ENCODE measurements around the gene JOSD2.

JOSD2 gene

DNA sequence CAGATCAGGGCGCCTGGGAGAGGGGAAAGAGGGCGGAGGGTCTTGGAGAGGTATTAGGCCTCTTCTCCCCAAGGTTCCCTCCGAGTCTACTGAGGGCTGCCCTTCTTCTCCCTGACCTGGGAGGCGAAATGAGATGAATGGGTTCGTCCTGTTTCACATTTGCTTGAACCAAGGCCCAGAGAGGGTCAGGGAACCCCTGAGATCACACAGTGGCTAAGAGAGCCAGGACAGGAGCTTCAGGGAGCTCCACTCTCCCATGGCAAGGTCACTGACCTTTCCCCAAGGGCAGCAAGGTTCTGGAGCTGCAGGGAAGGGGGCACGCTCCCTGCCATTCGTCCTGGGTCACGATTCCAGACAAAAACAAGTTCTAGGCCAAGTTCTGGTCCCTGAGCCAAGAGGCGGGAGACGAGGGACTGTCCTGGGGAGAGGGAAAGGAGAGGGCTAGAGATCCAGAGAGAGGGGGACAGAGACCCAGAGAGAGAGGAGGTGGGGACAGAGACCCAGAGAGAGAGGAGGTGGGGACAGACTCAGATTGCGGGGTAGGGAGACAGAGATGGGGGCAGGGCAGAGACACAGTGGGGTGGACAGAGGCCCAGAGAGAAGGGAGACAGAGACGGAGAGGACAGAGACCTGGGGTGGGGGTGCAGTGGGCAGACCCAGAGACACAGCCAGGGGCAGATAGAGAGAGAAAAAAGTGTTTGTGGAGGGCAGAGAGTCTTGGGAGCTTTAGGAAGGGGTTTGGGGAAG, 2.2 kb upstream of the JOSD2 start:
- DNase-seq: no peak

DNA sequence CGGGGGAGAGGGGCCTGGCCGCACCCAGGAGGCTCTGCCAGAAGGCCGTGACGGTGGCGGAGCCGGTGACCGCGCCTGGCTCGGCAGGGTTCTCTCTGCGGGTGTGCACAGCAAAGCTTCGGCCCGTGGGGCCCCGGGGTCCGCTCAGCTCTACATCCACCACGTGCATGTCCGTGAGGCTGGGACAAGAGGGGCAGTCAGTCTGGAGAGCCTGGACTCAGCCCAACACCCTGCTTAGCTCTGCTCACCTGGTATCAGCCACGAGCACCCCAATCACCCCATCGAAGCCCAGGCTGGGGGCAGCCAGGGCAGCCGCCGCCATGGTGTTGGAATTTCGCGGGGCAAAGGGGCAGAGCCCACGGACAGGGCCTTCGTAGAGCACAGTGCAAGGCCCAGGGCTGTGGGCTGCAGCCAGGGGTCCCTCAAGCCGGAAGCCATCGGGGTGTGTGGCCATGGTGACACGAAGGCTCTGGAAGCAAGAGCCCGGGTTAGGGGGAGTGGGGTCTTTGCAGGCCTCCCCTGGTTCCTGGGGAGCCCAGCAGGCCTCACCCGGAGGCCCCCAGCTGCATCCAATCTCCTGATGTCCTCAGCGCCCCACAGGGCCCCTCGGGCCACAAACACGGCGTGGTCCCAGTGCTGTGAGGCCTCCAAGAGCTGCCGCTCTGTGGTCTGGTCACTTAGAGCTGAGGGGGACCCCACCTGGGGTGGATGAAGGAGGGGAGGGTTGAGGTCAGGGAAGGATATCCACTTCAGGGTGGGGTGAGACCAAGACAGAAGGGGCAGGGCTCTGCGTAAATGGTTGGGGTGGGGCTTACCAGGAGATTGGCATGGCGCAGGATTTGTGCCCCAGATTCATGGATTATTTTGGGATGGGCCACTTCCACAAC, 1.4 kb upstream of the JOSD2 start:
- DNase-seq: no peak

DNA sequence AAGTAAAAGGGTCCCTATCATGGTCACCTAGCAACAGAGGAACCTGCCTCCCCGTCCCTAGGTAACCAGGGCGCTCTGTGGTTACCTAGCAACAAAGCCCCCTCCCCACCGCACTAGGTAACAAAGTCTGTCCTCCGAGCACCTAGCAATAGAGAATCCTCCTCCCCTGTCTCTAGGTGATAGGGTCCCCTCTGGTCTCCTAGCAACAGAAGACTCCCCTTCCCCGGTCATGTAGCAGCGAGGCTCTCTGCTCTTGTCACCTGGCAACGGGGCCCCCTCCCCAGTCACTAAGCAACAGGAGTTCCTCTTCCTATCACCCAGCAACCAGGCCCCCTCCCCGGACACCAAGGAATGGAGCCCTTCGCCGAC, 307 bp downstream of the JOSD2 start:
- no peak for DNase-seq

DNA sequence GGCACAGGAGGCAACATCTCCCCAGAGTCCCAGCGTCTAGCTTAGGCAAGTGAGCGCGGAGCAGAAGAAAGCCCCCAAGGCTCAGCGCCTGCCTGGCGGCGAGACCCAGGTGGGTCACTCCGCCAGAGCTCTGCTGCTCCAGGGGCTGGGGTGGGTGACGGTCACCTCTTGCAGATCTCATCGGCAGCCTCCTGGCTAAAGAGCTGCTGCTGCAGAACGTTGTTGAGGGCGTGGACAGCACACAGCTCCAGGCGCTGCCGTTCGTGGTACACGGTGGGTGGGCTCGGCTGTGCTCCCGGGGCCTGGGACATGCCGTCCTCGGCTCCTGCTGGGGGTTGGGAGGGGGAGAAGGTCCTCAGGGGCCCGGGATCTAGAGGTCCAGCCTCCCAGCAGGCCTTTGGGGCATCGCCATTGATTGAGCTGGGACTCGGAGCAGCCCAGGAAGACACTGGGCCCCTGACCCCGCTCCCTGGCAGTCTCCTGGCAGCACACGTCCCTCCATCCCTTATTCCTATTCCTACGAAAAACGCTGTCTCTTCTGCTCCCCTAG, 795 bp downstream of the JOSD2 start:
- DNase-seq: no peak

DNA sequence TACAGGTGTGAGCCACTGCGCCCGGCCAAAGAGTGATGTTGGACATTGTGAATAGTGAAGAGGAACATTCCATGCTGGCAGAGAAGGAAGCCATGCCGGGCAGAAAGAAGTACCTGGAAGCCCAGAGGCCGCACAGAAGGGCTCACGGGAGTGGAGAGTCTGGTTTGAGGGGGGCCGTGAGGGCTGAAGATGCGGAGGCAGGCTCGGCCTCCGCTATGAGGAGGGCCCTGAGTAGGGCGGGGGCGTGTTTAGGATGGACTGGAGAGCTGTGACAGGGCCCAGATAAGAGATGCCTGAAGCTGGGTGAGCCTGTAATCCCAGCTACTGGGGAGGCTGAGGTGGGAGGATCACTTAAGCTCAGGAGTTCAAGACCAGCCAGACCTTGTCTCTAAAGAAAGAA, 1.6 kb downstream of the JOSD2 start:
- no peak for DNase-seq

DNA sequence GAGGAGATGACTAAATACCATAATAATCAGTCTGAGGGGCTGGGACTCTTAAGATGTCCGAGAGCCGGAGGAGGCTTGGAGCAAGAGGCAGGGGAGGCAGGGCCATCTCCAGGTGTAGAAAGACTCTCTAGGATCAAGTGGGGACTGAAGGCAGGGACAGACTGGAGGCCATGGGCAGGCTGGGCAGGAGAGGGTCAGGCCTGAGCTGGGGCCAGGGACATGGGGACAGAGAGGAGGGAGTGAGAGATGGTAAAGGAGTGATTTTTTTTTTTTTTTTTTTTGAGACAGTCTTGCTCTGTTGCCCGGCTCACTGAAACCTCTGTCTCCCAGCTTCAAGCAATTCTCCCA, 2.2 kb downstream of the JOSD2 start:
- DNase-seq: no peak

DNA sequence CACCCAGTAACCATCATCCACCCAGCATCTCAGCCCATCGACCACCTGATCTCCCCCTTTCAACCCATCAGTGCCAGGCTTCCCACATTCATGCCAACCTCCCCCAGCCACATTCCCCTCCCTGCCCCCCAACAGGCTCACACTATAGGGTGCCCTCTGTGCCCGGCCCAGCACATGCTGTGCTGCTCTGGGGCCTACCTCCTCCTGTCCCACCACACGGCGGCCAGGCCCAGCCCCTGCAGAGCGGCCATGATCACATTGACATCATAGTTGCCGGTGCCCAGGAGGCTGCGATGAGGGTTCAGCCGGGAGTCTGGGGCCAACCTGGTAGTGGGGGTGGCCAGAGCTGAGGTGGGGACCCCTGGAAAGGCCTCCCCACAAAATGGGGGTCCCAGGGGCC, 3.6 kb downstream of the JOSD2 start:
- DNase-seq: no peak

DNA sequence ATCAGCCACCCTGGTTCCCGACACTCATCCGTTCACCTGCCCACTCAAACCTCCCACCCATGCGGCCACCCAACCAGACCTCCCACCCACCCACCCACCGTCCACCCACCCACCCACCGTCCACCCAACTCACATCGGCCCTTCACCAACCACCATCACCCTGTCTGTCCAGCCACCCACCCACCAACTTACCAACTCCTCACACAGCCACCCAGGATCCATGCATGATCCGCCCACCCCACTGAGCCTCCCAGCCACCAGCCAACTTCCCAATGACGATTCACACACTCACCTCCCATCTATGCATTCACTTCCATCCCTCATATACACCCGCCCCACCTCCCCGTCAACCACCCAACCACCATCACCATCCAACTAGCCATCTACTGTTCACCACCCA, 4.3 kb downstream of the JOSD2 start:
- DNase-seq: no peak

DNA sequence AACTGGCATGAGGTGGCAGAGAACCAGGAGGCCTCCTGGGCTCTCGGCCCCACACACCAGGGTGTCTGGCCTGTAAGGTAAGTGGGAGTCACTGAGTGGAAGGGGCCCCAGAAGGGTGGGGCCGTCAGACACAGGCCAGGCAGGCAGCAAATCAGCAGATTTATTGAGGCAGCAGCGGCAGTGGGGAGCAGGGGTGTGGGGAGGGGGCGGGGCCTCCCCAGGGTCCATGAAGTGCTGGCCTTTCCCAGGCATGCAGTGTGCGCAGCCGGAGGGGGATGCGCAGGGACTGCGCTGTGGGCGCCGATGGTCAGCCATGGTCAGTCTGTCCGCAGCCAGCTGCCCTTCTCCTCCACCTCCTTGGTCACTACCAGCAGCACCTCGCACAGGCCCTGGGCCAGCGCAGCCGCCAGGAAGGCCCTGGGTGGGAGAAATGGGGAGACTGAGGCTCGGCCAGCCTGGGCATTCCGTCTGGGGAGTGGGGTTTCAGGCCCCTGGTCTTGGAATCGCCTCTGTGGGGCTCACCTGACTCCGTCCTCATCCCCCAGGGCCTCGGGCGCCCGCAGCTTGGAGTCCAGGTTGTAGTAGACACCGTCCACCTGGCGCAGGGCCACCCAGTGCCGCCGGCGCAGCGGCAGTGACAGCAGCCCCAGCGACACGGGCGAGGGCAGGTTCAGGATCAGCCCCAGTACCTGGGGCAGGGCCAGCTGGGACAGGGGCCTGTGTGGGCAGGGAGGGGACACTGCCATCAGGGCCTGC, 5.0 kb downstream of the JOSD2 start:
- no peak for DNase-seq

DNA sequence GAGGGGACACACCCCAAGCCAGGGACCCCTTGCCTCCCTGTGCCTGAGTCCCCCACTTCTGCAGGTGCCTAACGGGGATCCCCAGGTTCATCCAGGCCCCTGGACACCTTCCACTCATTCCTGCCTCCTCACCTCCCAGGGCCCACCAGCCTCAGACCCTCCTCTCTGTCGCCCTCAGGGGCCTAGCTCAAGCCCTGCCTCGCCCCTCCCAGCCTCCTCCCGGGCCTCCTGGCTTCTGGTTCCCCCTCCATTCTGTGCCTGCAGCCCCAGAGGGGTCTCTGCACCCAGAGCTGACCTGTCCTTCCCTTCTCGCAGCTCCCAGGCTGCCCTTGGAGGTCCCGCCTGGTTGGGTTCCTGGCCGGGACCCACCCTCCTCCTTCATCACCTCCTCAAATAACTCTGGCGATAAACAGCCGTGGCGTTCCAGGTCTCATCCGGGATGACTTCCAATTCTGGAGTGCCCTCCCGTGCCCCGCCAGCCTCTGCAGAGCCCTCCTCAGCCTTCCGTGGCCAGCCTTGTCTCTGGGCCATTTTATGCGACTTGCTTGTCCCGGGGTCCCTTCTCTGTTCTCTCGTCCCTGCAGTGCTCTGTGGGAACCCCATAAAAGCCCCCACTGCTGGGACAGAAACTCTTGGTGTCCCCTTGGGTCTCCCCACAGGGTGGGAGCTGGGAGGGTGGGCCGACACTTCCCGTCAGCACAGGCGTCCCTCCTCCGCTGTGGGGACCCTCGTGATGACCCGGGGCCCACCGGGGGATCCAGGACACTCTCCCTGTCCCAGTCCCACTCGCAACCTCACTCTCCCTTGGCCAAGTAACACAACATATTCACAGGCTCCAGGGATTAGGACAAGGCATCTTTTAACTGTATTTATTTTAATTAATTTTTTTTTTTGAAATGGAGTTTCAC, 9.2 kb downstream of the JOSD2 start:
- no peak for DNase-seq

DNA sequence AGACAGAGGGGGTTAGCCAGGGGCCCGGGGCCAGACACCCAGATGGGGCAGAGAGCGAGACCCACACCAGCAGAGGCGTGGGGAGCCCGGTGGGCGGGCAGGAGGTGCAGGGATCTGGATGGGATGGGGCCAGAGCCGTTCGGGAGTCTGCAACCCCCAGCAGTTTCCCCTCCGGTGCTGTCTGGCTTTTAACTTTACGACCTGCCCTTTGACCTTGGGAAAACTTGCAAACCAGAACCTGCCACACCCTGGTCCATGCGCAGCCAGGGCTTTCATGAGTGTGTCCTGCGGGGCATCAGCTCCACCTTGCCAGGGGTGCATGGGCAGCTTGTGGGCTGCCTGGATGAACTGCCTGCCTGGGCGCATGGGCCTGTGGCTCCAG, 9.8 kb downstream of the JOSD2 start:
- no peak for DNase-seq

DNA sequence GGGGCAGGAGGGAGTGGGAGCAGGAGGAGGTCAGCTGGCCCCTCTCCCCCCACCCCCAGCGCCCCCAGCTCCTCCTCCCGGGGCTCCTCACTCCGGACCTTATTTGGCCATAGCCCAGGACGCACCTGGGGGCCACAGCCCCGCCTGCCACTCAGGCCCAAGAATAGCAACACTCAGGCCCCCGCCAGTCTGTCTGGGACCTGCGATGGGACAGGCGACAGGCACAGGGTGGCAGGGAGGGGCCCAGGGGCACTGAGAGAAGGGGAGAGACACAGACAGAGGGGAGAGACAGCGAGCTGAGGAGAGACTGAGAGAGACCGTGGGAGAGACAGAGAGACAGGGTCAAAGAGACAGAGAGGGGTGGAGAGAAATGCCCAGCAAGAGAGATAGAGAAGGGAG, 10.2 kb downstream of the JOSD2 start:
- DNase-seq: no peak

DNA sequence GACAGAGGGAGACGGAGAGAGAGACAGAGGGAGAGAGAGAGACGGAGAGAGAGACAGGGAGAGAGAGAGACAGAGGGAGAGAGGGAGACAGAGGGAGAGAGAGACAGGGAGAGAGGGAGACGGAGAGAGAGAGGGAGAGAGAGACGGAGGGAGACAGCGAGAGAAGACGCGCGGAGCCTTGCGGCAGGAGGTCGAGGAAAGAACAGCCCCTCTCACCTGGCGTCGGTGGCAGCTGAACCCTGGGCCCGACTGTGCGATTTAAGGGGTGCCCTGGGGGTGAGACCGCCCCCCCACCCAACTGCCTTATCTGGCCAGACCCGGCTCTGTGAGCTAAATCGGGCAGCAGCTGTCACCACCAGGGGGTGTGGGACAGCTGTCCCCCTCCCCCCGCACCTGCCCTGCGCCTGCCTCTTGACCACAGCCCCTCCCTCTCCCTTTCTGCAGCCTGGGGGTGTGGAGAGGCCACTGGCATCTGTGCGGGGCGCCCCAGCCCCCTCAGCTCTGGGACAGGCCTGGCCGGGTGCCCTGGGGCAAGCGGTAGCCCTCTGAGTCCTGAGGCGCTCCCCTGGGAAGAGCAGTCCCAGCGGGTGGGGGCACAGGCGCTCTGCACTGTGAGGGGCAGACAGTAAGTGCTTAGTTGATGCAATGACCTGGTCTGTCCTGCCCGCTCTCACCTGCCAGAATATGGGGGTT, 10.8 kb downstream of the JOSD2 start:
- DNase-seq: no peak

DNA sequence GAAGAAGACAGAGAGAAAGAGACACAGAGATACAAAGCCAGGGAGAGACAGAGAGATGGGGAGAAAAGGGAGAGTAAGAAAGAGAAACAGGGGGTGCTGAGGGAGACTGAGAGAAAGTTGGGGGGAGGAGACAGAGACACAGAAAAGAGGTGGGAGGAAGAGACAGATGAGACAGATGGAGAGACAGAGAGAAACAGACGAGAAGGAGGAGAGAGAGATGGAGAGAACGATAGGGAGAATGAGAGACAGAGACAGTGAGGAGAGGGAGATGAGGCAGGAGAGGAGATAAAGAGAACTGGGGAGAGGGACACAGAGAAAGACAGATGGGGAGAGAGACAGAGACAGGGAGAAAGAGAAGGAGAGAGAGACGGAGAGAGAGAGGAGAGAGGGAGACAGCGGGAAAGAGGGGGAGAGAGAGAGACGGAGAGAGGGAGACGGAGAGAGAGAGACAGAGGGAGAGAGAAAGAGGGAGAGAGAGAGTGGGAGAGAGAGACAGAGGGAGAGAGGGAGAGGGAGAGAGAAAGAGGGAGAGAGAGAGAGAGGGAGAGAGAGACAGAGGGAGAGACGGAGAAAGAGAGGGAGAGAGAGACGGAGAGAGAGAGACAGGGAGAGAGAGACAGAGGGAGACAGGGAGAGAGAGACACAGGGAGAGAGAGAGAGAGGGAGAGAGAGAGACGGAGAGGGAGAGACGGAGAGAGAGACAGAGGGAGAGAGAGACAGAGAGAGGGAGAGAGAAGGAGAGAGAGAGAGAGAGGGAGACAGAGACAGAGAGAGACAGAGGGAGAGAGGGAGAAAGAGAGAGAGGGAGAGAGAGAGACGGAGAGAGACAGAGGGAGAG, 12.6 kb downstream of the JOSD2 start:
- DNase-seq: no peak

DNA sequence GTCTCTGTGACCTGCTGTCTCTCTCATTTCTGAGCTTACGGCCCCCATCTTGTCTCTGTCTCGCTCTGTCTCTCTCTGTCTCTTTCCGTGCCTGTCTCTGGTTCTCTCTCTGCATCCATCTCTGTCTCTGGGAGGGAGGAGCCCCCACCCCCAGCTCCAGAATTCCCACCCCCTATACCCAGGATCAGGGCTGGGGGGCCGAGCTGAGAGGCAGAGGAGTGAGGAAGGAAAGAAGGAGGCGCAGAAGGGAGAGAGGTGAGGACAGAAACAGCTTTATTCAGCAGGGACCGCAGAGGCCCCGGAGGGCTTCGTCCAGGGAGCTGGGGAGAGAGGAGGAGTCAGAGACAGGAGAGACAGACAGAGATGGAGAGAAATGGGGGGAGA, 14.0 kb downstream of the JOSD2 start:
- DNase-seq: no peak

DNA sequence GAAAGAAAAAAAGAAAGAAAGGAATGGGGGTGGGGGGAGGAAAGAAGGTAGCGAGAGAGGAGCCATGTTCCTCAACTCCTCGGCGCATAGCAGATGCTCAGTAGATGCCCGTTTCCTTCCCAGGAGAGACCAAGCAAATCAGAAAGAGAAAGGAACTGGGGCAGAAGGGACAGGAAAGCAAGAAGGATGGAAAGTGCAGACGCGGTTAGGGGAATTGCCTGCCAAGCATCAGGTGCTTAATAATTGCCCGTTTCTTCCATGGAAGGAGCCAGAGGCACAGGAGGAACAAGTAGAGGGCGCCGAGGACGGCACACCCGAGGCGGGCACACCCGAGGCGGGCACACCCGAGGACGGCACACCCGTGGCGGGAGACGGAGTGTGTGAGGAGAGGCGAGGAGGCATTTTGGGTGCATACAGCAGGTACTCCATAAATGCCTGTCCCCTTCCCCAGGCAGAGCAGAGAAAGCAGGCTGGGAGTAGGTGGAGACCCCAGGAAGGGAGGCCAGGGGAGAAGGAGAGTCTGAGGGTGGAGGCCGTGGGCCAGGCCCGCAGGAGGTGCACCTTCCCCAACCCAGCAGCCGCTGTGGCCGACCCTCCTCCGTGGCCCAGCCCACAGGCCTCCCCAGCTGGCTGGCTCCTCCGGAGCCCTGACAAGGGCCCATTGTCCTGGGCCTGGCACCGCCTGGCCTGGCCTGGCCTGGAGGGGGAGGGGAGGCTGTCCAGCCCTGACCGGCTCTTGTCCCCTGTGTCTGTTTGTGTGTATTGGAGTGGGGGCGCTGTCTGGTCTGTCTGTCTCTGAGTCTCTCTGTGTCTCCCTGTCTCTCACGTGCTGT, 14.6 kb downstream of the JOSD2 start:
- no peak for DNase-seq

DNA sequence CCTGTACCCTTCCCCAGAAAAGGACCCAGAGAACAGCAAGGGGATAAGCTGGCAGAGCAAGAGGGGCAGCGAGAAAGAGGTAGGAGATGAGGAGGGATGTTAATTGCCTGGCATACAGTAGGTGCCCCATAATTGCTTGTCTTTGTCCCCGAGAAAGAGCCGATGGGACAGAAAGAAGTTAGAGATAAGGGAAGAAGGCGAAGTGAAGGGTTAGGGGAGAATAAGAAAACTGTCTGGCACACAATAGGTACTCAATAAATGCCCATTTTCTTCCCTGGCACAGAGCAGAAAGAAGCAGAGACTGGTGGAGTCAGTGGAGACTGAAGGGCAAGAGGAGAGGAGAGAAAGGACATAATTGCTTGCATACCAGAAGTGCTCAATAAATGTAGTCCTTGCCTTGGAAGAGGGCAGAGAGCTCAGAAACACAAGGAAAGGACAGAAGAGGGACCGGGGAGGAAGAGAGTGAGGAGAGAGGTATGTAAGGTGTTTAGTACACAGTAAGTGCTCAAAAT, 15.9 kb downstream of the JOSD2 start:
- no peak for DNase-seq

DNA sequence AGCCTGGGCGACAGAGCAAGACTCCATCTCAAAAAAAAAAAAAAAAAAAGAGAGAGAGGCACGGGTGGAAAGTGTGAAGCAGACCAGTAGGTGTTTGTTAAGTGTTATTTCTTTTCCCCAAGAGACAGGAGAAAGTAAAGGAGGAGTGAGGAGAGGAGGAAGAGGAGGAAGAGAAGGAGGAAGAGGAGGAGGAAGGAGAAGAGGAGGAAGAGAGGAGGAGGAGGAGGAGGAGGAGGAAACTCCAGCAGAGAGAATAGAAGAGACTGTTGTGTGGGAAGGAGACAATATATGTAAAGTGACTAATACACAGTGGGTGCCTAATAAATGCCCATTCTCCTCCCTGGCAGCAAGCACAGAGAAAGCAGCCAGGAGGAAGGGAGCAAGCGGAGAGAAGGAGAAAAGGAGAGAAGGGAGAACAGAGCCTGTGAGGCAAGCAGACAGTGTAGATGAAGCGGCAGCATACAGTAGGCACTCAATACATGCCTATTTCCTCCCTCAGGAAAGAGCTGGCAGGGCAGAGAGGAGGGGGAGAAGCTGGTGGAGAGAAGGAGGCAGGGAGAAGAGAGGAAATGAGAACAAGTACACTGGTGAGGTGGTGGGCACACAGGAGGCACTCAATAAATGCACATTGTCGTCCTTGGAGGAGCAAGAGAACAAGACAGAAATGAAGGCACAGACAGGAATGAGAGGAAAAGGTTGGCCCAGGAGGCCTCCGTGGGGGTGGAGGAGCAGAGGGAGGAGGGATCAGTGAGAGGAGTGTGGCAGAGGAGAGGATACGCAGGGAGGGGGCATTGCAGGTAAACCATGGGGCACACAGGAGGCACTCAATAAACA, 16.6 kb downstream of the JOSD2 start:
- DNase-seq: no peak

DNA sequence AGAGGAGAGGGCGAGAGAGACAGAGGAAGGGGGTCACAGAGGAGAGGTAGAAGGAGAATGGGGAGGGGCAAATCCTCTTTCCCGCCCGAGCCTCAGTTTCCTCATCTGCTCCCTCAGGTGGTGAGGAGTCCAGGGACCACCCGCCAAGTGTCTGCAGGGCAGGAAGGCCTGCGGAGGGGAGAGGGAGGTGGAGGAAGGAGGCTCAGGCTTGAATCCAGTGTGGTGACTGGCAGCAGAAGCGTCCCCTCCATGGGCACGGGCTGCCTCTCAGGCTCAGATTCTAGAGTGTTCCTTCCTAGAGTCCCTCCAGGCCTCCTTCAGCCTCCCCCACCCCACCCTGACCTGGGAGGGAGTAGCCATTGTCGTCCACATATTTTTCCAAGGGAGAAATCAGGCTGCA, 17.8 kb downstream of the JOSD2 start:
- no peak for DNase-seq

Measured in CD4-positive, alpha-beta T cell treated with Interferon gamma for 1 hour (primary cell).